T-helper 2 cell treated with Interferon-gamma antibody and Interleukin-4, amounts not matched to agents 5 μg/mL and 100 μg/mL, for 36 hours (primary cell): ENCODE measurements around the gene GNAI1.

Experiments used
- DNase-seq: peaks from one replicate; pipeline ENCODE4 v3.0.0; 2021; ENCODE audit warnings: low spot score
- H3K27ac Mint-ChIP-seq: one replicate; pipeline ENCODE4 v1.8.0; 2021; ENCODE audit warnings: mild to moderate bottlenecking, mixed read lengths
- H3K27me3 Mint-ChIP-seq: one replicate; pipeline ENCODE4 v1.8.0; 2021; ENCODE audit warnings: low read depth, mixed read lengths
- H3K36me3 Mint-ChIP-seq: one replicate; pipeline ENCODE4 v1.8.0; 2021; ENCODE audit warnings: low read depth, mixed read lengths
- H3K4me1 Mint-ChIP-seq: one replicate; pipeline ENCODE4 v1.8.0; 2021; ENCODE audit warnings: low read depth, mixed read lengths
- H3K4me3 Mint-ChIP-seq: one replicate; pipeline ENCODE4 v1.8.0; 2022; ENCODE audit warnings: mild to moderate bottlenecking, moderate library complexity, mixed read lengths
- H3K9me3 Mint-ChIP-seq: one replicate; pipeline ENCODE4 v1.8.0; 2021; ENCODE audit warnings: mixed read lengths

Gene GNAI1

GRCh38 chr7:80224415-80224814, 89.8 kb downstream of the GNAI1 start:
- Mint-ChIP-seq H3K9me3 (no peaks in the 10 kb centered on the region), H3K4me3 (no peak overlapping the region), H3K36me3 (no peaks in the 10 kb centered on the region), H3K4me1 (peaks cover 2% of the 10 kb centered on the region), H3K27me3 (peaks cover 2% of the 10 kb centered on the region), H3K27ac (no peak overlapping the region)
- no peak for DNase-seq

- Mint-ChIP-seq H3K4me3 (no peak overlapping the region), H3K36me3 (no peaks in the 10 kb centered on the region), H3K4me1 (no peaks in the 10 kb centered on the region), H3K27ac (no peak overlapping the region), H3K9me3 (no peaks in the 10 kb centered on the region), H3K27me3 (no peaks in the 10 kb centered on the region)
- no peak for DNase-seq
Observed at GRCh38 chr7:80225361-80225760, 90.7 kb downstream of the GNAI1 start.

GRCh38 chr7:80226629-80227028, 92.0 kb downstream of the GNAI1 start:
- no peak for DNase-seq
- Mint-ChIP-seq H3K27ac (no peak overlapping the region), H3K4me3 (no peak overlapping the region), H3K9me3 (no peaks in the 10 kb centered on the region), H3K27me3 (no peaks in the 10 kb centered on the region), H3K36me3 (no peaks in the 10 kb centered on the region), H3K4me1 (no peaks in the 10 kb centered on the region)

- H3K36me3 Mint-ChIP-seq = no peaks in the 10 kb centered on the region
- peaks cover 2% of the 10 kb centered on the region for H3K4me1 Mint-ChIP-seq
- no peaks in the 10 kb centered on the region for H3K27me3 Mint-ChIP-seq
- H3K9me3 Mint-ChIP-seq = no peaks in the 10 kb centered on the region
- no peak for DNase-seq
- H3K4me3 Mint-ChIP-seq = no peak overlapping the region
- H3K27ac Mint-ChIP-seq = no peak overlapping the region
Observed at GRCh38 chr7:80230327-80230726, 95.7 kb downstream of the GNAI1 start.

- H3K9me3 Mint-ChIP-seq = no peaks in the 10 kb centered on the region
- H3K27me3 Mint-ChIP-seq = no peaks in the 10 kb centered on the region
- H3K36me3 Mint-ChIP-seq = no peaks in the 10 kb centered on the region
- no peak for DNase-seq
- H3K27ac Mint-ChIP-seq = no peak overlapping the region
- peaks cover 2% of the 10 kb centered on the region for H3K4me1 Mint-ChIP-seq
- no peak overlapping the region for H3K4me3 Mint-ChIP-seq
Observed at GRCh38 chr7:80231707-80232106, 97.1 kb downstream of the GNAI1 start.

GRCh38 chr7:80232979-80233724, 98.5 kb downstream of the GNAI1 start:
- no peak overlapping the region for H3K27ac Mint-ChIP-seq
- no peaks in the 10 kb centered on the region for H3K27me3 Mint-ChIP-seq
- H3K36me3 Mint-ChIP-seq = no peaks in the 10 kb centered on the region
- peaks cover 2% of the 10 kb centered on the region for H3K4me1 Mint-ChIP-seq
- H3K4me3 Mint-ChIP-seq = no peak overlapping the region
- H3K9me3 Mint-ChIP-seq = no peaks in the 10 kb centered on the region
- DNase-seq = no peak

GRCh38 chr7:80235334-80235733, 100.7 kb downstream of the GNAI1 start:
- no peak for DNase-seq
- Mint-ChIP-seq H3K27ac (no peak overlapping the region), H3K27me3 (no peaks in the 10 kb centered on the region), H3K9me3 (no peaks in the 10 kb centered on the region), H3K4me3 (no peak overlapping the region), H3K36me3 (no peaks in the 10 kb centered on the region), H3K4me1 (peaks cover 2% of the 10 kb centered on the region)

- Mint-ChIP-seq H3K27me3 (no peaks in the 10 kb centered on the region), H3K9me3 (no peaks in the 10 kb centered on the region), H3K4me3 (no peak overlapping the region), H3K27ac (no peak overlapping the region), H3K36me3 (no peaks in the 10 kb centered on the region), H3K4me1 (peaks cover 2% of the 10 kb centered on the region)
- DNase-seq = no peak
Observed at GRCh38 chr7:80236681-80237080, 102.0 kb downstream of the GNAI1 start.

GRCh38 chr7:80240265-80241025, 105.8 kb downstream of the GNAI1 start:
- H3K36me3 Mint-ChIP-seq = no peaks in the 10 kb centered on the region
- no peak overlapping the region for H3K27ac Mint-ChIP-seq
- no peaks in the 10 kb centered on the region for H3K4me1 Mint-ChIP-seq
- peaks cover 2% of the 10 kb centered on the region for H3K27me3 Mint-ChIP-seq
- DNase-seq = no peak
- no peaks in the 10 kb centered on the region for H3K9me3 Mint-ChIP-seq
- H3K4me3 Mint-ChIP-seq = no peak overlapping the region

- H3K9me3 Mint-ChIP-seq = no peaks in the 10 kb centered on the region
- H3K36me3 Mint-ChIP-seq = no peaks in the 10 kb centered on the region
- H3K4me1 Mint-ChIP-seq = no peaks in the 10 kb centered on the region
- H3K27ac Mint-ChIP-seq = no peak overlapping the region
- no peak for DNase-seq
- no peak overlapping the region for H3K4me3 Mint-ChIP-seq
- H3K27me3 Mint-ChIP-seq = peaks cover 2% of the 10 kb centered on the region
Observed at GRCh38 chr7:80241671-80242070, 107.0 kb downstream of the GNAI1 start.

- H3K9me3 Mint-ChIP-seq = no peaks in the 10 kb centered on the region
- H3K36me3 Mint-ChIP-seq = no peaks in the 10 kb centered on the region
- H3K4me3 Mint-ChIP-seq = no peak overlapping the region
- no peak for DNase-seq
- peaks cover 2% of the 10 kb centered on the region for H3K27me3 Mint-ChIP-seq
- H3K27ac Mint-ChIP-seq = no peak overlapping the region
- no peaks in the 10 kb centered on the region for H3K4me1 Mint-ChIP-seq
Observed at GRCh38 chr7:80243425-80243824, 108.8 kb downstream of the GNAI1 start.

GRCh38 chr7:80244206-80244916, 109.7 kb downstream of the GNAI1 start:
- Mint-ChIP-seq H3K27ac (no peak overlapping the region), H3K9me3 (no peaks in the 10 kb centered on the region), H3K4me1 (peaks cover under 1% of the 10 kb centered on the region), H3K27me3 (peaks cover 2% of the 10 kb centered on the region), H3K4me3 (no peak overlapping the region), H3K36me3 (no peaks in the 10 kb centered on the region)
- no peak for DNase-seq

GRCh38 chr7:80247144-80247543, 112.5 kb downstream of the GNAI1 start:
- Mint-ChIP-seq H3K27me3 (peaks cover 2% of the 10 kb centered on the region), H3K4me1 (peaks cover 13% of the 10 kb centered on the region), H3K36me3 (no peaks in the 10 kb centered on the region), H3K9me3 (no peaks in the 10 kb centered on the region), H3K4me3 (no peak overlapping the region), H3K27ac (no peak overlapping the region)
- DNase-seq = no peak

- no peak overlapping the region for H3K27ac Mint-ChIP-seq
- no peaks in the 10 kb centered on the region for H3K36me3 Mint-ChIP-seq
- peaks cover 5% of the 10 kb centered on the region for H3K27me3 Mint-ChIP-seq
Observed at GRCh38 chr7:80247891-80248290, 113.3 kb downstream of the GNAI1 start.

More at GRCh38 chr7:80247891-80248290, 113.3 kb downstream of the GNAI1 start:
- no peak for DNase-seq
- no peaks in the 10 kb centered on the region for H3K9me3 Mint-ChIP-seq
- H3K4me1 Mint-ChIP-seq = peaks cover 13% of the 10 kb centered on the region
- no peak overlapping the region for H3K4me3 Mint-ChIP-seq
